K562 (cell line): ENCODE measurements around the gene NTRK2. TPM values are rescaled to one million over a fixed set of nuclear protein-coding genes. Genes with fewer than 3 reads are reported as not detected.

Experiments
- ATAC-seq: fragments of 200-7000 bp; cut with Tn5 transposase; 3 replicates; pipeline ENCODE4 v1.9.1; 2020; ENCODE audit warnings: moderate library complexity
- BruUV-seq: library from RNA; stranded (reverse); fragments of 400-500 nt; replicated peaks from 2 replicates; lab custom pipeline; 2021; lab: Mats Ljungman, UMichigan
- CTCF ChIA-PET: fragments of 300-600 bp; formaldehyde crosslinking; extraction: SDS; loops from one replicate; lab custom pipeline; 2021; ENCODE audit warnings: low intra/inter-chr PET ratio; lab: Yijun Ruan, JAX
- POLR2A ChIA-PET: fragments of 300-600, 350-650 bp; sonication (Branson Sonifier 250); formaldehyde crosslinking; extraction: SDS; loops from one replicate; lab custom pipeline; 2021; ENCODE audit warnings: antibody characterized with exemption, inconsistent platforms; lab: Yijun Ruan, JAX
- DNase-seq, 4 experiments: peaks; one replicate each; pipeline versions ENCODE4 v3.0.0 to v3.0.0-alpha.2; 2011 to 2018; ENCODE audit warnings: low spot score in 3 of 4, mixed read lengths in 3 of 4; ENCODE audit errors: extremely low read depth in 1 of 4
- FAIRE-seq: peaks from 2 replicates; lab custom pipeline; 2011; peaks lifted over from hg19 to GRCh38; lab: Jason Lieb, UNC
- H2AFZ ChIP-seq: 2 replicates; pipeline ENCODE4 v1.6.0; 2011; ENCODE audit warnings: low read depth, low read length, control low read depth, inconsistent platforms
- H3K27ac ChIP-seq: fragments of 200-600 bp; 3 replicates; pipeline ENCODE4 v1.8.0; 2011; ENCODE audit warnings: low read depth, mild to moderate bottlenecking, control low read depth, inconsistent platforms, low read length, moderate library complexity, mixed read lengths; ENCODE audit errors: extremely low read depth
- H3K27me3 ChIP-seq, 2 experiments: fragments of 300-600 bp in 1 of 2; 2 replicates in 1 of 2; 3 replicates in 1 of 2; pipeline versions ENCODE4 v1.6.0 to v1.8.0; 2011; ENCODE audit warnings: inconsistent platforms in 2 of 2, low read length in 2 of 2, mild to moderate bottlenecking in 1 of 2, mixed read lengths in 1 of 2, moderate library complexity in 1 of 2; ENCODE audit not compliant: control insufficient read depth in 2 of 2, insufficient read depth in 2 of 2
- H3K36me3 ChIP-seq: fragments of 300-600 bp; 3 replicates; pipeline ENCODE4 v1.8.0; 2011; ENCODE audit warnings: mild to moderate bottlenecking, low read length, inconsistent platforms; ENCODE audit not compliant: control insufficient read depth, insufficient read depth
- H3K4me1 ChIP-seq, 2 experiments: fragments of 200-600 bp in 1 of 2; replicated peaks in 1 of 2; 2 replicates in 1 of 2; 3 replicates in 1 of 2; pipeline versions ENCODE4 v1.5.1 to v1.8.0; 2011; ENCODE audit warnings: inconsistent platforms in 2 of 2, low read length in 2 of 2, mild to moderate bottlenecking in 1 of 2, mixed read lengths in 1 of 2, moderate library complexity in 1 of 2; ENCODE audit not compliant: control insufficient read depth in 2 of 2, insufficient read depth in 2 of 2
- H3K4me2 ChIP-seq: 2 replicates; pipeline ENCODE4 v1.6.1; 2011; ENCODE audit warnings: low read length, control low read depth, inconsistent platforms, mixed read lengths; ENCODE audit not compliant: insufficient read depth
- H3K4me3 ChIP-seq: fragments of 200-600 bp; sonication (generic), shearing (Covaris generic); 2 replicates; pipeline ENCODE4 v1.5.1; 2016; ENCODE audit warnings: control low read depth, inconsistent platforms
- H3K79me2 ChIP-seq: fragments of 200-600 bp; 3 replicates; pipeline ENCODE4 v1.8.0; 2011; ENCODE audit warnings: low read length, inconsistent platforms; ENCODE audit not compliant: control insufficient read depth, insufficient read depth
- H3K9ac ChIP-seq, 2 experiments: 2 replicates each; pipeline versions ENCODE4 v1.6.0 to v1.6.1; 2011; ENCODE audit warnings: low read depth in 2 of 2, low read length in 2 of 2, control low read depth in 1 of 2, inconsistent platforms in 1 of 2, mild to moderate bottlenecking in 1 of 2, mixed read lengths in 1 of 2; ENCODE audit not compliant: insufficient read depth in 1 of 2
- H3K9me1 ChIP-seq: one replicate; pipeline ENCODE4 v1.6.0; 2011; ENCODE audit warnings: inconsistent platforms, mild to moderate bottlenecking, low read length, moderate library complexity; ENCODE audit not compliant: control insufficient read depth, insufficient read depth
- H3K9me3 ChIP-seq: replicated peaks from 2 replicates; pipeline ENCODE4 v1.5.1; 2011; ENCODE audit warnings: low read depth, low read length, inconsistent platforms; ENCODE audit not compliant: control insufficient read depth, insufficient read depth
- H4K20me1 ChIP-seq: replicated peaks from 2 replicates; pipeline ENCODE4 v1.6.1; 2011; ENCODE audit warnings: low read length, inconsistent platforms, mixed read lengths; ENCODE audit not compliant: control insufficient read depth, insufficient read depth
- CBX2 ChIP-seq: fragments of 200-600 bp; sonication (generic); IDR thresholded peaks from one replicate; pipeline ENCODE4 v1.6.1; 2012; ENCODE audit warnings: mild to moderate bottlenecking, low read length, inconsistent platforms; ENCODE audit not compliant: insufficient read depth, poor library complexity, severe bottlenecking
- CBX5 ChIP-seq: IDR thresholded peaks from 2 replicates; pipeline ENCODE4 v1.6.1; 2014; ENCODE audit warnings: low read depth, borderline replicate concordance
- ETS2 ChIP-seq: IDR thresholded peaks from 2 replicates; pipeline ENCODE4 v1.6.1; 2016; ENCODE audit warnings: borderline replicate concordance, missing genetic modification characterization, mild to moderate bottlenecking, moderate library complexity, missing compliant biosample characterization; ENCODE audit not compliant: poor library complexity, severe bottlenecking
- KLF6 ChIP-seq: fragments of 250-450 bp; sonication (Bioruptor Pico); IDR thresholded peaks from 2 replicates; pipeline ENCODE4 v1.4.0; 2020; ENCODE audit warnings: mild to moderate bottlenecking, moderate library complexity, borderline replicate concordance
- TFAP4 ChIP-seq: sonication (generic); formaldehyde crosslinking; IDR thresholded peaks from 2 replicates; pipeline ENCODE4 v1.8.0; 2022; ENCODE audit warnings: missing genetic modification reagents, mild to moderate bottlenecking, moderate library complexity, borderline replicate concordance
- THRAP3 ChIP-seq: fragments of 450-650 bp; IDR thresholded peaks from 2 replicates; pipeline ENCODE4 v1.6.1; 2016; ENCODE audit warnings: mild to moderate bottlenecking, inconsistent platforms, borderline replicate concordance
- TRIM25 ChIP-seq: fragments of 450-650 bp; IDR thresholded peaks from 2 replicates; pipeline ENCODE4 v1.7.0; 2016; ENCODE audit warnings: borderline replicate concordance
- WGBS: fragments of 100-300 bp; shearing (Covaris generic); methylation state at CpG from one replicate; pipeline ENCODE4 v1.1.6; 2016; ENCODE audit warnings: low coverage, mixed read lengths; ENCODE audit not compliant: insufficient coverage; ENCODE audit errors: missing lambda C conversion rate; 5-methylcytosine and 5-hydroxymethylcytosine counted together
- in situ Hi-C: fragments of 300-500 bp; cut with MboI; formaldehyde crosslinking; loops from 4 replicates; pipeline ENCODE4 v1.15.0; 2018; ENCODE audit warnings: inconsistent platforms, mixed read lengths
- intact Hi-C: fragments of 100-400 bp; cut with micrococcal nuclease; formaldehyde crosslinking; loops from 2 replicates; pipeline ENCODE4 v1.14.2; 2022
- polyA plus RNA-seq, 8 experiments: library from polyadenylated mRNA; depleted of rRNA in 4 of 8; stranded (reverse) in 5 of 8; unstranded in 3 of 8; fragments of >200 nt; fragmentation: Nextera tagmentation in 2 of 8; fragmentation: Illumina TruSeq in 1 of 8; extraction: Ambion mirVana in 2 of 8; extraction: Trizol in 1 of 8; gene quantifications; 2 replicates each; pipeline versions ENCODE4 v1.2.1 to v1.2.3, GENCODE V29; 2011 to 2014; ENCODE audit warnings: inconsistent platforms in 1 of 8, missing spikeins in 1 of 8
- total RNA-seq, 7 experiments: library from RNA; depleted of rRNA in 6 of 7; stranded (reverse); fragments of >200 nt in 6 of 7; fragmentation: Illumina TruSeq in 2 of 7; extraction: Trizol in 2 of 7; gene quantifications; 2 replicates each; pipeline versions ENCODE4 v1.2.1 to v1.2.3, GENCODE V29; 2011 to 2021; ENCODE audit warnings: low replicate concordance in 1 of 7

The NTRK2 gene
- total and polyA plus RNA-seq, 9 of the 15 experiments (the other 6 are each of a cell fraction or from before 2014, with no cell fraction given): not detected

GRCh38 chr9:84928419-84928818, 258.9 kb downstream of the NTRK2 start (continued):
- no peak for TF ChIP-seq KLF6 (CRISPR knock-in tag)
- TF ChIP-seq TRIM25: no peak
- no peak for TF ChIP-seq ETS2 (tag)

- ChIA-PET CTCF (no interaction called here), POLR2A (no interaction called here)
- Histone ChIP-seq H3K36me3 (no peaks in the 10 kb centered on the region), H3K9ac (no peak overlapping the region), H3K79me2 (no peaks in the 10 kb centered on the region), H4K20me1 (no peaks in the 10 kb centered on the region), H2AFZ (no peak overlapping the region), H3K9me1 (no peaks in the 10 kb centered on the region), H3K4me3 (no peak overlapping the region), H3K27me3 (no peaks in the 10 kb centered on the region), H3K4me1 (no peaks in the 10 kb centered on the region), H3K4me2 (no peak overlapping the region), H3K9me3 (no peaks in the 10 kb centered on the region), H3K27ac (no peak overlapping the region)
- no peak for DNase-seq
- intact Hi-C loops (no loop called here), in situ Hi-C loops (no loop called here)
- no peak for FAIRE-seq
- ATAC-seq: no peak
- BruUV-seq: no TSS peak
- no peak for TF ChIP-seq CBX5
- no peak for TF ChIP-seq CBX2
- no peak for TF ChIP-seq TFAP4 (CRISPR knock-in tag)
- no peak for TF ChIP-seq THRAP3
- 3% methylated on average over 3 of the region's 3 CpGs for WGBS
Observed at GRCh38 chr9:84929068-84929467, 259.5 kb downstream of the NTRK2 start.
